Lung (tissue), 12 donors: ENCODE measurements around the gene PSMD5. TPM values are rescaled to one million over a fixed set of nuclear protein-coding genes. Genes with fewer than 3 reads are reported as not detected.

Source experiments
- ATAC-seq: fragments of 200-7000 bp; cut with Tn5 transposase; one replicate; pipeline ENCODE4 v1.9.1; 2020; ENCODE audit warnings: moderate number of reproducible peaks; ENCODE audit not compliant: insufficient read depth, low FRiP score
- DNase-seq, 3 donors: peaks; one replicate each; pipeline ENCODE4 v3.0.0-alpha.2; 2013 to 2017
- H3K27ac ChIP-seq, 2 donors: one replicate each; pipeline ENCODE4 v1.5.1; 2013; ENCODE audit warnings: mild to moderate bottlenecking in 2 of 2, moderate library complexity in 2 of 2, control low read depth in 1 of 2, inconsistent platforms in 1 of 2, low read depth in 1 of 2, low read length in 1 of 2
- H3K27me3 ChIP-seq, 3 donors: one replicate each; pipeline ENCODE4 v1.5.1; 2013; ENCODE audit warnings: low read length in 2 of 3; ENCODE audit not compliant: control insufficient read depth in 3 of 3, insufficient read depth in 3 of 3
- H3K36me3 ChIP-seq, 4 donors: one replicate each; pipeline ENCODE4 v1.5.1; 2013; ENCODE audit warnings: low read length in 4 of 4, mild to moderate bottlenecking in 1 of 4, moderate library complexity in 1 of 4; ENCODE audit not compliant: control insufficient read depth in 4 of 4, insufficient read depth in 4 of 4
- H3K4me1 ChIP-seq, 5 donors: one replicate each; pipeline ENCODE4 v1.5.1; 2013; ENCODE audit warnings: low read length in 5 of 5, mild to moderate bottlenecking in 2 of 5, moderate library complexity in 1 of 5; ENCODE audit not compliant: control insufficient read depth in 5 of 5, insufficient read depth in 5 of 5
- H3K4me3 ChIP-seq: one replicate; pipeline ENCODE4 v1.5.1; 2013; ENCODE audit warnings: mild to moderate bottlenecking, control low read depth, moderate library complexity
- H3K9ac ChIP-seq, 2 donors: one replicate each; pipeline ENCODE4 v1.5.1; 2013; ENCODE audit warnings: low read length in 2 of 2, control low read depth in 1 of 2; ENCODE audit not compliant: insufficient read depth in 1 of 2
- H3K9me3 ChIP-seq, 4 donors: one replicate each; pipeline ENCODE4 v1.5.1; 2013; ENCODE audit warnings: low read length in 3 of 4, mild to moderate bottlenecking in 1 of 4, moderate library complexity in 1 of 4; ENCODE audit not compliant: control insufficient read depth in 4 of 4, insufficient read depth in 3 of 4
- WGBS, 2 donors: extraction: QIAGEN DNeasy Blood & Tissue Kit; methylation state at CpG; one replicate each; pipeline ENCODE4 v1.1.7; 2013; 5-methylcytosine and 5-hydroxymethylcytosine counted together
- polyA plus RNA-seq, 2 donors: library from polyadenylated mRNA; stranded (reverse); fragments of 200-250 nt; gene quantifications; one replicate each; pipeline ENCODE4 v1.2.1, GENCODE V29; 2013
- total RNA-seq, 2 donors: library from RNA; depleted of rRNA in 1 of 2; stranded (reverse); fragments of >200 nt in 1 of 2; gene quantifications; one replicate each; pipeline ENCODE4 v1.2.1, GENCODE V29; 2014 to 2021
- TF ChIP-seq, protein P1 (sequence below): IDR thresholded peaks from 2 replicates; pipeline ENCODE4 v1.5.1; 2012; ENCODE audit warnings: mild to moderate bottlenecking; ENCODE audit errors: control extremely low read depth, extremely low read depth
- donor health status: control.
- donor health status: control.
- donor health status: Bipolar disorder and iron deficiency.
- donor health status: healthy.
- donor health status: DM: yes; HTN: yes; CAD: no.

PSMD5 gene
- total and polyA plus RNA-seq, 4 donors, result 14.9 to 66.0 (median 27.3) TPM

DNA sequence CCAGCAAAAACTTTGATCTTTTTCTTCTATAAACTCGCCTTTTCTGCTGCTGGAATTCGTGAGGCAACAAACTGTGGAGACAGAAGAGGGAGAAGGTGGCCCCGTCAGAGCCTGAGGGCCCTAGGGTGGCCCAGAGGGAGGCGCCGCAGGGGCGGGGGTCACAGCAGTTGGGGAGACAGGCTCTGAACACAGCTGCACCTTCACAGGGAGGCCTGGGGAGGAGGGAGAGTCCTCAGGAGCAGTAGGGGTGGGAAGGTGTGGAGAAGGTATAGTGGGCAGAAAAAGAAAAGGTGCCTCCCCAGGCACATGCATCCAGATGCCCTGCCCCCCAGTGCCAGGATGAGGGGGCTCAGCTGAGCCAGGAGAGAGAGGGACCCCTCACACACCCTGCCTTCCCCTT is 19.2 kb upstream of the PSMD5 start:
- peaks cover 0 to 6% (median 0%) of the 10 kb centered on the region in 5 donors for H3K4me1 ChIP-seq
- DNase-seq (no peak), ATAC-seq (no peak)
- H3K27ac ChIP-seq, result no peak overlapping the region
- H3K9ac ChIP-seq, result no peak overlapping the region
- H3K27me3 ChIP-seq, result no peaks in the 10 kb centered on the region
- TF ChIP-seq, protein P1, sequence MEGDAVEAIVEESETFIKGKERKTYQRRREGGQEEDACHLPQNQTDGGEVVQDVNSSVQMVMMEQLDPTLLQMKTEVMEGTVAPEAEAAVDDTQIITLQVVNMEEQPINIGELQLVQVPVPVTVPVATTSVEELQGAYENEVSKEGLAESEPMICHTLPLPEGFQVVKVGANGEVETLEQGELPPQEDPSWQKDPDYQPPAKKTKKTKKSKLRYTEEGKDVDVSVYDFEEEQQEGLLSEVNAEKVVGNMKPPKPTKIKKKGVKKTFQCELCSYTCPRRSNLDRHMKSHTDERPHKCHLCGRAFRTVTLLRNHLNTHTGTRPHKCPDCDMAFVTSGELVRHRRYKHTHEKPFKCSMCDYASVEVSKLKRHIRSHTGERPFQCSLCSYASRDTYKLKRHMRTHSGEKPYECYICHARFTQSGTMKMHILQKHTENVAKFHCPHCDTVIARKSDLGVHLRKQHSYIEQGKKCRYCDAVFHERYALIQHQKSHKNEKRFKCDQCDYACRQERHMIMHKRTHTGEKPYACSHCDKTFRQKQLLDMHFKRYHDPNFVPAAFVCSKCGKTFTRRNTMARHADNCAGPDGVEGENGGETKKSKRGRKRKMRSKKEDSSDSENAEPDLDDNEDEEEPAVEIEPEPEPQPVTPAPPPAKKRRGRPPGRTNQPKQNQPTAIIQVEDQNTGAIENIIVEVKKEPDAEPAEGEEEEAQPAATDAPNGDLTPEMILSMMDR, result no peak
- H3K9me3 ChIP-seq, result no peaks in the 10 kb centered on the region
- WGBS, 2 donors, result 97 to 98% methylated on average over 6 of the region's 6 CpGs
- H3K36me3 ChIP-seq, result peaks cover 0 to 56% (median 35%) of the 10 kb centered on the region in 4 donors
- no peak overlapping the region for H3K4me3 ChIP-seq

DNA sequence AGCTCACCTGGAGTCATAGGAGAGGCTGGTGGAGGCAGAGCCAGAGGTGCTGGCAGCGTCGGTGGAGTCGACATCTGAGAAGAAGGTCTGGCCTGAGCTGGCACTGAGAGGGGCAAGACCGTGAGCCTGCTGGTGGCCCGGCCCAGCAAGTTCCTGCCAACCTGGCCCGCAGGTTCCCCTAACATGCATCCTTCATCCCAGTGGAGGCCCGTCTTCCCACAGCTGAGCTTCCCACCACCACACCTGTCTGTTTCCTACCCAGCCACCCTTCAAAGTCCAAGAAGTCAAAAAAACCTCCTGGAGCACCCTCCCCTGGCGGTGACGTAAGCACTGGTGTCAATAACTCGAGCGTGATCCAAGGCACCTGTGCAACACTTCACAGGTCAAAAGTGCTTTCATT is 17.4 kb upstream of the PSMD5 start:
- Histone ChIP-seq H3K4me3 (no peak overlapping the region), H3K4me1 (no peaks in the 10 kb centered on the region), H3K27ac (no peak overlapping the region), H3K9ac (no peak overlapping the region), H3K36me3 (peaks cover 0 to 42% (median 30%) of the 10 kb centered on the region in 4 donors), H3K9me3 (no peaks in the 10 kb centered on the region), H3K27me3 (no peaks in the 10 kb centered on the region)
- ATAC-seq (no peak), DNase-seq (no peak)
- TF ChIP-seq, protein P1, result no peak
- WGBS, 2 donors, result 89 to 91% methylated on average over 11 of the region's 11 CpGs

DNA sequence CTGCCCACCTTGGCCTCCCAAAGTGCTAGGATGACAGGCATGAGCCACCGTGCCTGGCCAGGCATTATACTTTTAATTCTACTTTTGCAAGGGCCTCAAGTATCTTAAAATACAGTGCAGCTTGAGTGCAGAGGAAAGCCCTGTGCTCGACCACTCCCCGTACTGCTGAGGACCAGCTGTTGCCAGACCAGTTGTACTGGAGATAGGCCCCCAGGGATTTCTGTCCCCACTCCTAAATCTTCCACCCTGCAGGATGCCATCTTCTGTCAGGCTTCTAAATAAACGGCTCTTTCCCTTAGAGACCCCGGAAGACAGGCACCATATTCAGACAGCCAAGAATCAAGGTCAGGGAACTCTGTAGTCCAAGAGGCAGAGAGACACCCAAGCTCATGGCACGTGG is 16.6 kb upstream of the PSMD5 start:
- WGBS, 2 donors, result 81 to 94% methylated on average over 6 of the region's 6 CpGs
- no peaks in the 10 kb centered on the region for H3K9me3 ChIP-seq
- H3K27ac ChIP-seq, result no peak overlapping the region
- no peak overlapping the region for H3K4me3 ChIP-seq
- ATAC-seq (no peak), DNase-seq (no peak)
- no peaks in the 10 kb centered on the region for H3K4me1 ChIP-seq
- H3K9ac ChIP-seq, result no peak overlapping the region
- H3K36me3 ChIP-seq, result peaks cover 0 to 41% (median 30%) of the 10 kb centered on the region in 4 donors
- TF ChIP-seq, protein P1, result no peak
- no peaks in the 10 kb centered on the region for H3K27me3 ChIP-seq

DNA sequence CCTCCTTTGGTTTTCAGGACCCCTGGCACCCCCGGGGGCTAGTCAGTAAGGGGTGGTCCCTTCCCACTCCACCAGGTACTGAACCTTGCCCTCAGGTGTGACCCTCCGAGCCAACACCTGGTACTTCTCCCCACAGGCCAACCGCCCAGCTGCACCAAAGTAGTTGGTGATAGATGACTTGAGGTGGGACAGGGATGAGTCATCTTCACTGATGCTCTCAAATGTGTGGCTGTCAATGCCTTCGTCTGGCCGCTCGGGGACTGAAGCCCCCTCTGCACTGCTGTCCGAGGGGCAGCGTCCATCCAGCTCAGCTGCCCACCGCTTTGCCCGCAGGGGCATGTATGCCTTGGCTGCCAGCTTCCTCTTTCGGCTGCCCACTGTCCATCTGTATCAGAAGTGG is 15.2 kb upstream of the PSMD5 start:
- no peaks in the 10 kb centered on the region for H3K27me3 ChIP-seq
- DNase-seq, result no peak
- H3K4me3 ChIP-seq, result no peak overlapping the region
- no peak overlapping the region for H3K27ac ChIP-seq
- H3K4me1 ChIP-seq, result no peaks in the 10 kb centered on the region
- ATAC-seq, result no peak
- H3K9me3 ChIP-seq, result no peaks in the 10 kb centered on the region
- H3K9ac ChIP-seq, result no peak overlapping the region
- peaks cover 0 to 36% (median 30%) of the 10 kb centered on the region in 4 donors for H3K36me3 ChIP-seq
- WGBS, 2 donors, result 96 to 97% methylated on average over 11 of the region's 11 CpGs
- TF ChIP-seq, protein P1, result no peak
